Retinal pigment epithelial cell (primary cell): ENCODE data around the gene KCTD19.
A peak's percentile ranks its signal among the peaks of the same experiment; 100 is the strongest.
"Not testable (repeated sequence)": the region's sequence is repeated elsewhere in the genome, so short reads cannot be mapped to it uniquely, and the experiment has no call there.

Source experiments
- DNase-seq: peaks from one replicate; pipeline ENCODE4 v3.0.0-alpha.2; 2010; ENCODE audit warnings: low read depth
- H3K4me3 ChIP-seq: 2 replicates; pipeline ENCODE4 v1.5.1; 2011; ENCODE audit warnings: mild to moderate bottlenecking, low read length, control low read depth, moderate library complexity
- TF ChIP-seq, protein P1 (sequence below): conservative IDR thresholded peaks from 2 replicates; pipeline ENCODE4 v1.5.1; 2011; ENCODE audit warnings: low read depth, low read length, control low read depth, inconsistent platforms

The KCTD19 gene

DNA sequence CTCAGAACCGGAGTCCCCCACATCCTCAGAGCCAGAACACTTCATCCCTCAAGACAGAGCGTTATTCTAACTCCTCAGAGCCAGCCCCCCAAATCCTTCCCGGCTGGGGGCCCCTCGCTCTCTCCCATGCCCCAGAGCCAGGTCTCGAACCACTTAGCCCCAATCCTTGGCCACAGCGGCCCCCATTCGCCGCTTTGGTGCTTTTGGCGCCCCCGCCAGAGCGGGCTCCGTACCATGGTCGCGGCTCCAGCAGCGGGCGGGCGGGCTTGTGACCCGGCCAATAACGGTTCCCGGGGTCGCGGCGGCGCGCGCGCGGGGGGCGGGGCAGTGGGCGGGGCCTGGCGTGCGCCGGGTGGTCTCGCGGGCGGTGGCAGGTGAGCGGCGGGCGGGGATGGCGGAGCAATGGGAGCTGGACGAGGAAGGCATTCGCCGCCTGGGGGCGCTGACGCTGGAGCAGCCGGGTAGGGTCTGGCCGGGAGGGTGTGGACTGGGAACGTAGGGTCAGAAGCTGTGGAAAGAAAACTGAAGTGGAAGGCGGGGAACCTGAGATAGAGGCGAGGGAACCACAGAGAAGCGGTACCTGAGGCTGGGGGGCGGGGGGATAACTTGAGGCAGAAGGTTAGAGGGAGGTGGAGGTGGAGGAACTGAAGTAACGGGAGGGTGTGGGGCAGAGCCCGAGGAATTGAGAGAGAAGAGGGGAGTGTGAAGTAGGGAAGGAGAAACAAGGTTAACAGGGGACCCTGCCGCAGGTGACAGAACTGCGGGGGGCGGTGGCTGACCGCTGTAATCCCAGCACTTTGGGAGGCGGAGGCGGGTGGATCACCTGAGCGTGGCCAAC, at the start of gene KCTD19, which contains the start of gene LRRC36:
Gene KCTD19 (minus strand): TSS at position 270 of the 838 bp plus-strand sequence. CDS start 34 bp downstream, at position 236.
Gene LRRC36 (plus strand): TSS at position 344 of the 838 bp plus-strand sequence. CDS start 48 bp downstream, at position 392.
- peak within 1 kb of the TSS; percentile 62 for H3K4me3 ChIP-seq
- TF ChIP-seq, protein P1, sequence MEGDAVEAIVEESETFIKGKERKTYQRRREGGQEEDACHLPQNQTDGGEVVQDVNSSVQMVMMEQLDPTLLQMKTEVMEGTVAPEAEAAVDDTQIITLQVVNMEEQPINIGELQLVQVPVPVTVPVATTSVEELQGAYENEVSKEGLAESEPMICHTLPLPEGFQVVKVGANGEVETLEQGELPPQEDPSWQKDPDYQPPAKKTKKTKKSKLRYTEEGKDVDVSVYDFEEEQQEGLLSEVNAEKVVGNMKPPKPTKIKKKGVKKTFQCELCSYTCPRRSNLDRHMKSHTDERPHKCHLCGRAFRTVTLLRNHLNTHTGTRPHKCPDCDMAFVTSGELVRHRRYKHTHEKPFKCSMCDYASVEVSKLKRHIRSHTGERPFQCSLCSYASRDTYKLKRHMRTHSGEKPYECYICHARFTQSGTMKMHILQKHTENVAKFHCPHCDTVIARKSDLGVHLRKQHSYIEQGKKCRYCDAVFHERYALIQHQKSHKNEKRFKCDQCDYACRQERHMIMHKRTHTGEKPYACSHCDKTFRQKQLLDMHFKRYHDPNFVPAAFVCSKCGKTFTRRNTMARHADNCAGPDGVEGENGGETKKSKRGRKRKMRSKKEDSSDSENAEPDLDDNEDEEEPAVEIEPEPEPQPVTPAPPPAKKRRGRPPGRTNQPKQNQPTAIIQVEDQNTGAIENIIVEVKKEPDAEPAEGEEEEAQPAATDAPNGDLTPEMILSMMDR, result peak; percentile 71
- no peak for DNase-seq

DNA sequence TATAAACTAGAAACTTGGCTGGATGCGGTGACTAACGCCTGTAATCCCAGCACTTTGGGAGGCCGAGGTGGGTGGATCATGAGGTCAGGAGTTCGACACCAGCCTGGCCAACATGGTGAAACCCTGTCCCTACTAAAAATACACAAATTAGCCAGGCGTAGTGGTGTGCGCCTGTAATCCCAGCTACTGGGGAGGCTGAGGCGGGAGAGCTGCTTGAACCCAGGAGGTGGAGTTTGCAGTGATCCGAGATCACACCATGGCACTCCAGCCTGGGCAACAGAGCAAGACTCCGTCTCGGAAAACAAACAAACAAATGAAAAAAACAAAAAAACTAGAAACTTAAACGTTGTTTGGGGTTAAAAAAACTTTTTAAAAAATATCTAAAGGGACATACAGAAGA, 49.5 kb upstream of the KCTD19 start:
- DNase-seq, H3K4me3 ChIP-seq: not testable (repeated sequence)

DNA sequence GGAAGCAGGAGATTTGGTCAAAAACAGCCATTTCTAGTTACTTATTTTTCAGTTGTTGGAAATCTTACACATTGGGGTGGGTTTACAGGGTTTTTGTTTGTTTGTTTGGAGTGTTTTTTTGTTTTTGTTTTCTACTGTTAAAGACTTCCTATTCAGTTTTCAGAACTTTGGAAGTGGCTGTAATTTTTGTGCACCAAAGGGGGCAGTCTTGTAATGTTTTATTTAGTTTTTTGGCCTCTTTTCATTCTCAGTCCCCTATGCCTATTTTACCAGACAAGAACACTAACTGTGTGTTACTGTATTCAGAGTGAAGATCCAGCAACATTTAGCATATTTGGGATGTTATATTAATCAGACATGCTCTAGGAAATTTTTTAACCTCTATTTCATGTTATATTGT, 46.1 kb upstream of the KCTD19 start:
- H3K4me3 ChIP-seq, result no peak overlapping the region
- TF ChIP-seq, protein P1, result peak; percentile 45
- DNase-seq, result no peak

DNA sequence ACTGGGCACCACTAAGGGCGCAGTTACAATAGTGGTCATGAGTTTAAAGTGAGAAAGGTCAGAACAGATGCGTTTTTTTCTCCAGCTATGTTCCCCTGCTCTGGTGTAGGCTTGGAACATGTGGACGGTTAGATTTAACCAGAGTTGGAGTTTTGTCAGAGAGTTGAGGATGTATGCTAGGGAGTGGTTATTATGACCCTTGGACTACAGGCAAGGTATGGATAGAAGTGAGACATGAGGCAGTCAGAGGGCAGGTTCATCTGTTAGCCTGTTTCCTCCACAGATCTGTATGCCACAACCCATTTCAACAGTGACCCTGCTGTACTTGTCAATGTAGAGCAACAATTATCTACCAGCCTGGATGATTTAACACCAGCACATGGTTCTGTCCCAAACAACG, 44.1 kb upstream of the KCTD19 start:
- no peak for DNase-seq
- TF ChIP-seq, protein P1, result no peak
- no peak overlapping the region for H3K4me3 ChIP-seq

DNA sequence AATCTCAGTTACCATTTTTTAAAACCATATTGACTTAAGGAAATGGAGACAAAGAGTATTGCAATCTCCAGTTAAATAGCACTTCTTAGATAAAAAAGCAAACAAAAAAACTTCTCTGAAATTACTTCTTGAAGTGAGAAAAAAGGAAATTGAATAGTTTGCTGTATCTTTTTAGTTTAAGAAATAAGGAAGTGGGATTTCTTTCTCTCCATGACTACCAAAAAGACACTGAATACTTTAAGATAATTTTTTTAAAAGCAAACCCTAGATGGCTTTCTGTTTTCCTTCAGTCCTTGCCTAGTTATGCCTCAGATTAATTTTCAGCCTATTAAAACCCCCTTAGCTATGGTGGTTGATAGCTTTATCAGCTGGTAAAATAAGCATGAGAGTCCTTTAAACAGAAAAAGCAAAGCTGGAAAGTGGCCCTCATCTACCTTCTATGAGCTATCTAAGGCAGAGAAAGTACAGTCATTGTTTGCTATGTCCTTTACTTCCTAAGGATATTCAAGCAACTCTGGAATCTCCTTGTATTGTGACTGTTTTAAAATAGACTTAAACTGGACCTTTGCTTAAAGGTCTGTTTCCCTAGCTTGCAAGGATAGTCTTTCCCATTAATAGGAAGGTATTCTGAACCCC, 38.2 kb upstream of the KCTD19 start:
- TF ChIP-seq, protein P1, result no peak
- H3K4me3 ChIP-seq, result no peak overlapping the region
- DNase-seq, result no peak

DNA sequence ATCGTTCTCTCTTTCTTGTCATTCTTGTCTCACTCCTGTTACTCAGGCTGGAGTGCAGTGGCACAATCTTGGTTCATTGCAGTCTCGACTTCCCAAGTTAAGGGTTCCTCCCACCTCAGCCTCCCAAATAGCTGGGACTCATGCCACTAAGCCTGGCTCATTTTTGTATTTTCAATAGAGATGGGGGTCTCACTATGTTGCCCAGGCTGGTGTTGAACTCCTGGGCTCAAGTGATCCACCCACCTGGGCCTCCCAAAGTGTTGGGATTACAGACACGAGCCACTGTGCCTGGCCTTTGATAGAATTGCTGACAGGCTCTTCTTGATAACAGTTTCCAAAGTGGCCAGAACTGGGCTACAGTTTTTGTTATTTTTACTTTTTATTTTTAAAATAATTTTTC, 34.5 kb upstream of the KCTD19 start:
- TF ChIP-seq, protein P1, result no peak

DNA sequence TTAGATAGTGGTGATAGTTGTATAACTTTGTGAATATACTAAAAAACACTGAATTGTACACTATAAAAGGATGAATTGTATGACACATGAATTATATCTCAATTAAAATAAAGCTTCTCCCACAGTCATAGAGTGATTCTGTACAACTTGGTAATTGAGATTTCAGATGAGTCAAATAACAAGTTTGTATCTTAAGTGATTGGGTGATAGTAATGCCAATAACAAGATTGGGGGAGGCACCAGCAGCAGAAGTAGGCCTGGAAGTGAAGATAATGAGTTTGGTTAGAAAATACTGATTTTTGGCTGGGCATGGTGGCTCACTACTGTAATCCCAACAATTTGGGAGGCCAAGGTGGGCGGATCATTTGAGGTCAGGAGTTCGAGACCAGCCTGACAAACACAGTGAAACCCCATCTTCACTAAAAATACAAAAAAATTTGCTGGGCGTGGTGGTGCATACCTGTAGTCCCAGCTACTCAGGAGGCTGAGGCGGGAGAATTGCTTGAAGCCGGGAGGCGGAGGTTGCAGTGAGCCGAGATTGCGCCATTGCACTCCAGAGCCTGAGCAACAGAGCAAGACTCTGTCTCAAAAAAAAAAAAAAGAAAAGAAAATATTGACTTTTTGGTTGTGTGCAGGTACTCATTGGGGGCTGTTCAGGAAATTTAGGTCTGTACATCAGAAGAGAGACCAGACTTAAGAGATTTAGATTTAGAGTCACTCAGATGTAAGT, 33.2 kb upstream of the KCTD19 start:
- not testable (repeated sequence) for DNase-seq, H3K4me3 ChIP-seq

More for the DNA sequence above, 34.5 kb upstream of the KCTD19 start:
- no peak for DNase-seq
- H3K4me3 ChIP-seq, result no peak overlapping the region
